Stimulated activated CD4-positive, alpha-beta T cell treated with anti-CD3 and anti-CD28 coated beads, Interleukin-2, amount 100 ng/mL, for 4 hours (primary cell): ENCODE results near the gene RHOJ.
"Not testable (repeated sequence)": the region's sequence is repeated elsewhere in the genome, so short reads cannot be mapped to it uniquely, and the experiment has no call there.

ENCODE experiments used
- DNase-seq: peaks from one replicate; pipeline ENCODE4 v3.0.0-alpha.2; 2020; ENCODE audit warnings: low read depth

The RHOJ gene

DNA sequence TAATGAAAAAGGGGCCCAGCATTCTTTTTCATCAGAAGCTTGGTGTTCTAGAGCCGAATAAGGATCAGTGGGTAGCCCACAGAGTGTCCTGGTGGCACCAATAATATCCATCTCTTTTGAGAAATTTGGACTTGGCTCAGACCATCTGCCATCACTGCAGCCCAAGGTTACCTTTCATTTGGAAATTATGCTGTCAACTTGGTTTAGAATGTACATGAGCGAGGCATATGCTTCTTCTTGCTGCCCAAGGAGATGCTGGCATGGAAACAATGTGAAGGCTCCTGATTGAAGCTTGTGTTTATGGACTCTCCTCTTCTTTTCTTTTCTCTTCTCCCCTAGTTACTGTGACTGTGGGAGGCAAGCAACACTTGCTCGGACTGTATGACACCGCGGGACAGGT, 64.5 kb downstream of the RHOJ start:
- no peak for DNase-seq

- no peak for DNase-seq
These were observed 65.5 kb downstream of the RHOJ start for GRCh38 chr14:63269561-63270225.

GRCh38 chr14:63273129-63273528, 68.9 kb downstream of the RHOJ start:
- DNase-seq, result no peak

- DNase-seq, result no peak
These were observed 69.7 kb downstream of the RHOJ start for GRCh38 chr14:63273717-63274655.

DNA sequence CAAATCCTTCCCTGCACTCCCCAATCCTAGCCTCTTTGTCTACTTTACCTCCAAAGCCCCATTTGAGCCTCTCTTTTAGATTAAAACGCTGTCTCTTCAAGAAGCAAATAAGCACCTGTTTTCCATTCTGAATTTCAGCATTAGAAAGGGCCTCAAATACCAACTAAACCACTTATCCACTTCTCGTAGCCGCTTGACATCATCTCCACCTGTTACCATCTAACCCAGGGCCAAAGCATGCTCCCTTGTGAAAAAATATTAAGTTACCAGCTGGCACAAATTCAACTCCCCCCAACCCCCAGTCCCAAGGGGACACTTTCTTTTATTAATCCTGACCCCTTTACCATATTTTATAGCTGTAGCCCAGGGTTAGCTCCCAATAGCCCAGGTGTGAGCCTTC, 71.4 kb downstream of the RHOJ start:
- DNase-seq, result no peak

DNA sequence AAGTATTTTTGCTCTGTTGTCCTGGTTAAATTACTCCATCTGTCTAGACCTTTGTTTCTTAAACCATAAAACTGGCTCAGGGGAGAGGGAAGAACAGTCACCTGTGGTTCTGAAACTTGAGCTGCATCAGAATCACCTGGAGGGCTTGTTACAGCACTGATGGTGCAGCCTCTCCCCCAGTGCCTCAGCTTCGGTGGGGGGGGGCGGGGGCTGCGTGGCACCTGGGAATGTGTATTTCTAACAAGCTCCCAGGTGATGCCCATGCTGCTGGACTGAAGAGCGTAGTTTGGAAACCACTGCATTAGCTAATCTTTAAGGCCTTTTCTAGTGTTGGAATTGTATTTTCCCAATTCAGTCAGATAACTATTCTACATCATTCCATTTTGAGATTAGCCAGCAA, 71.8 kb downstream of the RHOJ start:
- no peak for DNase-seq

GRCh38 chr14:63276492-63277342, 72.5 kb downstream of the RHOJ start:
- DNase-seq, result no peak

DNA sequence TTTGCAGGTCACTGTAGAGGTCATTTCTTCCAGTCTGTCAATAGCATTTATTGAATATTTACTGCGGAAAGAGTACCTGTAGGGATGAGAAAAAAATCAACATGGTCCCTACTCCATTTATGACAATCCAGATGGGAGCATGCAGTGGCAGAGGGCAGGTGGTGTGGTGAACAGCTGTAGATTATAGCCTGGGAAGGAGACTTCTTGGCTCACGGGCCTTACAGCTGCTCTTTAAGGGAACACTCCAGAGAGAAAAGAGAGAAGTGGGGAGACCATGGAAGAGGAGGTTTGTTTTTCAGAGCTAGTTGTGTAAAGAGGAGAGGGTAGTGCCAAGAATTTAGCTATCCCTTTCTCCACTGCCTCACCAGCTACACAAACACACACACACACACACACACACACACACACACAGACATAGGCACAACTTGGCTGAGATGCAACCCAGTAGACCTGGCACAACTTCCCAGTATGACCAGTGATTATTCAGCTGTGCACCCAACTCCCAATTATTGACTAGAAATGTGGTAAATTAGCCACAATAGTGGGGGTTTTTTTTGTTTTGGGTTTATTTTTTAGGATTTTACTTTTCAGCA, 73.4 kb downstream of the RHOJ start:
- no peak for DNase-seq

GRCh38 chr14:63279933-63280332, 75.7 kb downstream of the RHOJ start:
- DNase-seq, result not testable (repeated sequence)

- no peak for DNase-seq
These were observed 79.0 kb downstream of the RHOJ start for GRCh38 chr14:63282997-63283883.

GRCh38 chr14:63283884-63284248, 79.6 kb downstream of the RHOJ start:
- no peak for DNase-seq

GRCh38 chr14:63286071-63286470, 81.8 kb downstream of the RHOJ start:
- no peak for DNase-seq

DNA sequence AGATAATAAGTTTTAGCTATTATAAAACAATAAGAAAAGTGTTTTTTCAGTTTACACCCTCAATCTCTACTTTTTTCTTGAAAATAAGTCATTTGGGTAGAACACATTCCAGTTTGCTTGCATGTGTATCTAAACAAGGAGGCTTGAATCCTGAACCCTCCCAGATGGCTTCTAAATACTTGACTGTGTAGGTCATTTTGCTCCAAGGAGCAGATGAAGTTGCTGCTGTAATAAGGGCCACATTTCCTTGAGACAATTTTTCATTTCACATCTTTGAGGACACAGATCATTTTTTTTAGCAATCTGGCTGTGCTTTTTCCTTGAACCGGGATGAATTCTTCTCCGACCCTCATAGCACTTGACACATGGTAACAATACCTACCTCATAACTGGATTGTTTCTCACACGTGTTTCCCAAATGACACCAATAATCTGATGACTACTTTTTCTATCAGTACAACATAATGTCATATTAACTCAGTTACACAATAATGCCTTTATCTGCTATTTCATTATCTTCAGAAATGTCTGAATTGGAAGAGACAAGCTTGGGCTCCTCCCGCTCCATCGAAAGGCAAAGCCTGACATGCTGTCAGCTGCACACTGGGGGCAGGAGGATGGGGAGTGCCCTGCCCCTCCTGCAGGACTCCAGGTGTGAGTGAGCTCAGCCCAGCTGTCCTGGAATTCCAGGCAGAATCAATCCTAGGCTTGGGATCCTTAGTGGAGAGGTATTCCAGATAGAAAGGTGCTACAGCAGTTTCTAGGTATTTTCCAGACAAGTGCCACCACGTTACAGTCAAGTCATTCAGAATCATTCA, 83.6 kb downstream of the RHOJ start:
- no peak for DNase-seq

DNA sequence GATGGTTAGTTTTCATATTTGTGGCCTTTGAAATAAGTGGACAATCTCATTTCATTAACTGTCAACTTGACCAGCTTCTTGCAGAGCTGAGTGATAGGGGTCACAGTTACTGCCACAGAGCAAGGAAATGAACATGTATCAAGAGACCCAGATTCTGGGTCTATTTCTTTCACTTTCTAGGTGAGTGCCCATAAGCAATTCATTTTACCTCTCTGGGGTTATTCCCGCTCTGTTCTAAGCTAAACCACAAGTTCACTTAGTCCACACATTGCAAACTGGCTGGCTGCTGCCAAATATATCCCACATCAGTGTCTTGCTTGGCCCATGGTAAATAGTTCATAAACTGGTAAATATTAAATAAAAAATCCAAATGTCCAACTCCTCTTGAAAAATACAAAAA, 84.6 kb downstream of the RHOJ start:
- no peak for DNase-seq

DNA sequence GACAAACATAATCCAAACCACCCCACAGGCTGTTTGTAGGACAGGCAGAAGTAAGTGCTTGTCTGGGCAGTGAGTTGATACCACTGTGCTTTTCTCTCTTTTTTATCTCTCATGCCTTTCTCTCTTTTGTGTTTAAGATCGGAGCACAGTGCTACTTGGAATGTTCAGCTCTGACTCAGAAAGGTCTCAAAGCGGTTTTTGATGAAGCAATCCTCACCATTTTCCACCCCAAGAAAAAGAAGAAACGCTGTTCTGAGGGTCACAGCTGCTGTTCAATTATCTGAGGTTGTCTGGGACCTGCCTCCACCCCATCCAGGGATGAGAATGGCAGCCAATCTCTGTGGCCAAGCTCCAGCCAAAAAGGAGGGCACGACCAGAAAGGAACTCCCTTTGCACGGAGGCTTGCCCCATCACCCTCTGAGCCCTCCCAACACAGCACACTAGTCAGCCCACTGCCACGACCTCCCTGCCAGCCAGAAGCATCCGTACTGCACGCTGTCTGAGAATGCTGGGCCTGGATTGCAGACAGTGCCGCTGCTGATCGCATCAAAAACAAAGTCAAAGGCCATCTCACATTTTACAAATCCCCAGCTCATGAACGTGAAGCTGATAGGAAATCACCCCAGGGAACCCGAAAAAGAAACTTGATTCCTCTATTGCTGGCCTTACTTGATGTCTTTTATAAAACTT, 86.6 kb downstream of the RHOJ start:
- no peak for DNase-seq

DNA sequence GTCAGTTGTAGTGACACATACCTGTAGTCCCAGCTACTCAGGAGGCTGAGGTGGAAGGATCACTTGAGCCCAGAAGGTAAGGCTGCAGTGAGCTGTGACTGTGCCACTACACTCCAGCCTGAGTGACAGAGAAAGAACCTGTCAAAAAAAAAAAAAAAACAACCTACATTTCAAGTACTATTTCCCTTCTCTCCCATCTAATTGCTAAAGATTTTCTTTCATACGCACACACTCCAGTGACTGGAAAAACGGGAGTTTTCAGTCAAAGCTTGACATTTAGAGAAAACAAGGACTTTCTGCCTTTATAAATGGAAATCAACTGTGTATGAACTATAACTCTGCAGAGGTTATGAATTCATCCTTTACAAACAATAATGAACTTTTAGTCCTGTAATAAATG, 88.6 kb downstream of the RHOJ start:
- no peak for DNase-seq

- no peak for DNase-seq
These were observed 91.0 kb downstream of the RHOJ start for GRCh38 chr14:63295231-63295685.

GRCh38 chr14:63296060-63296563, 91.9 kb downstream of the RHOJ start:
- no peak for DNase-seq

DNA sequence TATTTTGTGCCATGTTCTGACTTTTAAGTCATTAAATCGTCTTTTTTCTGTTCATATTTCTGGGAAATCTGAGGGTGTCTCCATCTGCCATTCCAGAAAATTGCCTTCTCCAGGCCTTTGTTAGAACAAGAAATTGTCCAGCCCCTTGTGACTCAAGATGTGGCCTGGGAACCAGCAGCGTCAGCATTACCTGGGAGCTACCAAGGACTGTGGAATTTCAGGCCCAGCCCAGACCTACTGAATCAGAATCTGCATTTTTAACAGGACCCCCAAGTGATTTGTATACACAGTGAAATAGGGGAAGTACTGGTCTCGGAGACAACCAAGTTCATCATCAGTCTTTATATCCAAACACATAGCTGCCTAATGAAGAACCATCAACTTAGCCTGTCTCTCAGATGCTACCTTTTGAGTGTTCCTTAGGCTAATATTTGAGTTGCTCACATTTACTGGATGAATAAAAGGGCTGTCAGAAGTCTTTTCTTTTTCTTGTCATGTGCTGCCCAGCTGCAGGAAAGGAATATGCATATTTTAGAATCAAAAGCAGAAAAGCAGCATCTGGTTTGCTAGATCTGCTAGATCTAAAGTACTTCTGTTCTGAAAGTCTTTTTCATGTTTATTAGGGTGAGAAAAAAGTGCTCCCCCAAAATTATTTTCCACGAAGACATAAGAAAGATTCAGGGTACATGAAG, 93.3 kb downstream of the RHOJ start:
- DNase-seq, result no peak
